Measurements from ENCODE around the gene RAD51B.

DNA sequence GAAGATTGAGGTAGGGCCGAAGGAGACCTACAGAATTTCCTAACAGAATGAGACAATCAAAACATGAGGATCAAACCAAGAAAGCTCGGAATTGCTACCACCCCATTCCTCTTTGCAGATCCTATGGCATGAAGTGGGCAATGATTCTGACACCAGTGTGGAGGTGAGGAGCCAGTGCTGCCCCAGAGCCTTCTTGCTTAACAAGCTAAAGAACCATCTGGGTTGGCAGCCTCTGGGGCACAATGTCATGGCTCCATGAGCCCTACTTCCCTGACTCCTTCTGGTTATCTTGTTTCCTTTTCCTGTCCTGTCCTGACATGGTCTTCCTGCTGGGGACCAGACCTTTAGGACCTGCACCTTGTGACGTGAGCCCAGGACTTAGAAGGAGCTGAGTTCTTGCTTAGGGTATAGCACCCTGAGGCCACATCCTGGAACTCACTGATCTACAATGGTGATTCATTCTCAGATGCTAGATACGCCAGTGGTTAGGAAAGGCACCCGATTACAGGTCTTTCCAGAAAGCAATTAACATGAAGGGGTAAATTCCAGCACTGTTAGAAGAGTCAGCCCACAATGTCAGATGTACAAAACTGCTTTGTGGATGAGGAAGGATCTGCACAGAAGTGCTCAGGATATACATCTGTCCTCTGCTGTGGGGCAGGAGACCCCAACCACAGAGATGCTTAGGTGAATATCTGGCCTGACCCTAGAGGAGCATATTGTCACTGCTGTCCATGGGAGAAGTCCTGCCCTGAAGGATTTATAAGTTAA, 649.0 kb downstream of the RAD51B start:
- TF ChIP-seq CTCF (IDR thresholded peaks at IDR 0.05) = no peak
- TF ChIP-seq POLR2AphosphoS5 (IDR thresholded peaks at IDR 0.05) = no peak
